Upper lobe of left lung (tissue), 6 donors: ENCODE results near the gene TCERG1L. TPM values are rescaled to one million over a fixed set of nuclear protein-coding genes. Genes with fewer than 3 reads are reported as not detected.
"Not testable (repeated sequence)": the region's sequence is repeated elsewhere in the genome, so short reads cannot be mapped to it uniquely, and the experiment has no call there.

Experiments used
- ATAC-seq, 2 donors: fragments of 200-7000 bp; cut with Tn5 transposase; one replicate each; pipeline ENCODE4 v1.9.1; 2022; ENCODE audit warnings: mild to moderate bottlenecking in 2 of 2, moderate library complexity in 2 of 2; ENCODE audit not compliant: low FRiP score in 2 of 2
- DNase-seq, 2 donors: peaks; one replicate each; pipeline ENCODE4 v3.0.0-alpha.2; 2019 to 2020
- H3K27ac ChIP-seq, 4 donors: fragments of 200-600 bp; sonication (generic); one replicate each; pipeline ENCODE4 v1.5.1; 2016 to 2019
- H3K27me3 ChIP-seq, 4 donors: fragments of 200-600 bp; sonication (generic); one replicate each; pipeline ENCODE4 v1.5.1; 2017 to 2019
- H3K36me3 ChIP-seq, 4 donors: fragments of 200-600 bp; sonication (generic); one replicate each; pipeline ENCODE4 v1.5.1; 2016 to 2019
- H3K4me1 ChIP-seq, 4 donors: fragments of 200-600 bp; sonication (generic); one replicate each; pipeline ENCODE4 v1.5.1; 2018 to 2019
- H3K4me3 ChIP-seq, 4 donors: fragments of 200-600 bp; sonication (generic); one replicate each; pipeline ENCODE4 v1.5.1; 2017 to 2019; ENCODE audit warnings: mild to moderate bottlenecking in 2 of 4, moderate library complexity in 1 of 4
- H3K9me3 ChIP-seq, 4 donors: fragments of 200-600 bp; sonication (generic); one replicate each; pipeline ENCODE4 v1.5.1; 2018 to 2019
- EP300 ChIP-seq, 4 donors: sonication (generic); formaldehyde crosslinking; IDR thresholded peaks; one replicate each; pipeline ENCODE4 v1.5.1; 2017; ENCODE audit warnings: antibody characterized with exemption in 4 of 4, control low read depth in 2 of 4
- POLR2A ChIP-seq, 4 donors: fragments of 450-650 bp; IDR thresholded peaks; one replicate each; pipeline ENCODE4 v1.5.1; 2016 to 2017; ENCODE audit warnings: antibody characterized with exemption in 4 of 4, mild to moderate bottlenecking in 2 of 4
- POLR2AphosphoS5 ChIP-seq, 2 donors: sonication (generic); formaldehyde crosslinking; IDR thresholded peaks; one replicate each; pipeline ENCODE4 v1.5.1; 2017; ENCODE audit warnings: antibody characterized with exemption in 2 of 2
- WGBS, 2 donors: methylation state at CpG; one replicate each; pipeline ENCODE4 v1.1.5; 2017 to 2018; 5-methylcytosine and 5-hydroxymethylcytosine counted together
- total RNA-seq, 6 donors: library from RNA; depleted of rRNA in 4 of 6; stranded (reverse); fragments of >200 nt in 4 of 6; gene quantifications; one replicate each; pipeline versions ENCODE4 v1.1.0 to v1.2.1, GENCODE V29; 2016 to 2021
- TF ChIP-seq, protein P1 (sequence below), 6 experiments: fragments of 450-650 bp in 4 of 6; fragments of 200-600 bp in 2 of 6; sonication (generic) in 2 of 6; IDR thresholded peaks; one replicate each; pipeline ENCODE4 v1.5.1; 2016 to 2019; ENCODE audit warnings: antibody characterized with exemption in 6 of 6
- donor health status: DM: no; HTN: no; CAD: no; lungs with moderate emphysema.
- donor health status: DM: no; HTN: yes; CAD: no; lungs with severe emphysema.

TCERG1L gene
- total RNA-seq, 6 donors from 2014 or later, result 0.10 TPM; not detected in 5

GRCh38 chr10:131237991-131238651, 73.4 kb downstream of the TCERG1L start:
- no peaks in the 10 kb centered on the region for H3K9me3 ChIP-seq
- DNase-seq (no peak), ATAC-seq (peak in 1 of 2 donors; percentile 4)
- H3K4me1 ChIP-seq, result no peaks in the 10 kb centered on the region
- no peak overlapping the region for H3K27ac ChIP-seq
- no peaks in the 10 kb centered on the region for H3K36me3 ChIP-seq
- TF ChIP-seq POLR2AphosphoS5 (IDR thresholded peaks at IDR 0.05) (no peak), EP300 (IDR thresholded peaks at IDR 0.05) (no peak), POLR2A (IDR thresholded peaks at IDR 0.05) (no peak)
- TF ChIP-seq, protein P1, sequence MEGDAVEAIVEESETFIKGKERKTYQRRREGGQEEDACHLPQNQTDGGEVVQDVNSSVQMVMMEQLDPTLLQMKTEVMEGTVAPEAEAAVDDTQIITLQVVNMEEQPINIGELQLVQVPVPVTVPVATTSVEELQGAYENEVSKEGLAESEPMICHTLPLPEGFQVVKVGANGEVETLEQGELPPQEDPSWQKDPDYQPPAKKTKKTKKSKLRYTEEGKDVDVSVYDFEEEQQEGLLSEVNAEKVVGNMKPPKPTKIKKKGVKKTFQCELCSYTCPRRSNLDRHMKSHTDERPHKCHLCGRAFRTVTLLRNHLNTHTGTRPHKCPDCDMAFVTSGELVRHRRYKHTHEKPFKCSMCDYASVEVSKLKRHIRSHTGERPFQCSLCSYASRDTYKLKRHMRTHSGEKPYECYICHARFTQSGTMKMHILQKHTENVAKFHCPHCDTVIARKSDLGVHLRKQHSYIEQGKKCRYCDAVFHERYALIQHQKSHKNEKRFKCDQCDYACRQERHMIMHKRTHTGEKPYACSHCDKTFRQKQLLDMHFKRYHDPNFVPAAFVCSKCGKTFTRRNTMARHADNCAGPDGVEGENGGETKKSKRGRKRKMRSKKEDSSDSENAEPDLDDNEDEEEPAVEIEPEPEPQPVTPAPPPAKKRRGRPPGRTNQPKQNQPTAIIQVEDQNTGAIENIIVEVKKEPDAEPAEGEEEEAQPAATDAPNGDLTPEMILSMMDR (IDR thresholded peaks at IDR 0.05), result no peak
- H3K27me3 ChIP-seq, result no peaks in the 10 kb centered on the region
- 82 to 84% methylated on average over 20 of the region's 20 CpGs for WGBS, 2 donors
- no peak overlapping the region for H3K4me3 ChIP-seq

DNA sequence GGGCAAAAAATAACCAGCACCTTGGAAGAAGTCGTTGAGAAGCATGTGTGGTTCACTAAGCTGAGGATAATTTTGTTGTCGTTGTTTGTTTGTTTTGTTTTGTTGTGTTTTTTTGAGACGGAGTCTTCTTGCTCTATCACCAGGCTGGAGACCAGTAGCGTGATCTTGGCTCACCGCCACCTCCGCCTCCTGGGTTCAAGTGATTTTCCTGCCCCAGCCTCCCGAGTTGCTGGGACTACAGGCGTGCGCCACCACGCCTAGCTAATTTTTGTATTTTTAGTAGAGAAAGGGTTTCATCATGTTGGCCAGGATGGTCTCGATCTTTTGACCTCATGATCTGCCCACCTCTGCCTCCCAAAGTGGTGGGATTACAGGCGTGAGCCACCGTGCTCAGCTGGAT, 76.9 kb downstream of the TCERG1L start:
- not testable (repeated sequence) for DNase-seq, H3K4me3 ChIP-seq, H3K27ac ChIP-seq, H3K36me3 ChIP-seq, H3K4me1 ChIP-seq, H3K9me3 ChIP-seq, ATAC-seq, H3K27me3 ChIP-seq
- 90 to 93% methylated on average over 13 of the region's 13 CpGs for WGBS, 2 donors

GRCh38 chr10:131233611-131234258, 77.8 kb downstream of the TCERG1L start:
- Histone ChIP-seq H3K4me1 (no peaks in the 10 kb centered on the region), H3K9me3 (no peaks in the 10 kb centered on the region), H3K27me3 (no peaks in the 10 kb centered on the region), H3K27ac (no peak overlapping the region), H3K4me3 (no peak overlapping the region), H3K36me3 (no peaks in the 10 kb centered on the region)
- DNase-seq, result no peak
- ATAC-seq, result no peak
- no peak for TF ChIP-seq POLR2AphosphoS5 (IDR thresholded peaks at IDR 0.05)
- no peak for TF ChIP-seq POLR2A (IDR thresholded peaks at IDR 0.05)
- no peak for TF ChIP-seq EP300 (IDR thresholded peaks at IDR 0.05)
- TF ChIP-seq, protein P1 (IDR thresholded peaks at IDR 0.05), result no peak
- 63 to 72% methylated on average over 7 of the region's 7 CpGs for WGBS, 2 donors

- WGBS, 2 donors, result 79 to 81% methylated on average over 10 to 15 of the region's 15 CpGs
- no peak for DNase-seq
Measured at GRCh38 chr10:131231965-131232541, 79.5 kb downstream of the TCERG1L start.

DNA sequence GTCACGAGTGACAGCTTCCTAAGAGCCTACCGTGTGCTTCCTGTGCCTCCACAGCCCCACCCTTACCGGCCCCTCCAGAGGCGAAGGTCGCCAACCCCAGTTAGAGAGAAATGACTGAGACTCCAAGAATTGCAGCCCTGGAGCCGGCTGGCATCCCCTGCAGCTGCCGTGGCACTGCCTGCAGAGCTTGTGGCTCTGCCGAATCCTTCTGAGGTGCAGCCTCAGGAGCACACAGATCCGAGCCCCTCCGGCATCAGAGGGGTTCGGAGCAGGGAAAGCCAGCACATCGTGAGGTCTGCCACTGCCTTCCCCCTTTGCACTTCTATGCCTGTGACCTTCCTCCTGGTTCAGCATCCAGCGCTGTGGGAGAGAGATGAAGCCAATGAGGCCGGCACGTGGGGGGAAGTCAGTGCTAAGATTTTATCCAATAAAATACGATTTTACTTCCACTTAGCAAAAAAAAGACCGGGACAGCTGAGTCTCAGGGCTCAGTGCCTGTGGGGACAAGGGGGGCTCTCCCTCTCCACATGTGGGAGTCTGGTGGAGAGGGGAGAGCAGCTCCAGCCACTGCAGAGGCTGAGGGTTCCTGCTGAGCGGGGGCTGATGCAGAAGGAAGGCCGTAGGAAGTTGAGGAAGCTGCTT, 80.1 kb downstream of the TCERG1L start:
- 50 to 67% methylated on average over 11 to 19 of the region's 19 CpGs for WGBS, 2 donors
- Histone ChIP-seq H3K27me3 (no peaks in the 10 kb centered on the region), H3K9me3 (no peaks in the 10 kb centered on the region), H3K27ac (no peak overlapping the region), H3K4me1 (no peaks in the 10 kb centered on the region), H3K36me3 (no peaks in the 10 kb centered on the region), H3K4me3 (no peak overlapping the region)
- no peak for ATAC-seq
- TF ChIP-seq POLR2A (IDR thresholded peaks at IDR 0.05) (no peak), POLR2AphosphoS5 (IDR thresholded peaks at IDR 0.05) (no peak), EP300 (IDR thresholded peaks at IDR 0.05) (no peak)
- TF ChIP-seq, protein P1 (IDR thresholded peaks at IDR 0.05), result no peak
- DNase-seq, result no peak

More at GRCh38 chr10:131231965-131232541, 79.5 kb downstream of the TCERG1L start:
- H3K27ac ChIP-seq, result no peak overlapping the region
- H3K27me3 ChIP-seq, result no peaks in the 10 kb centered on the region
- no peaks in the 10 kb centered on the region for H3K9me3 ChIP-seq
- no peaks in the 10 kb centered on the region for H3K4me1 ChIP-seq
- H3K36me3 ChIP-seq, result no peaks in the 10 kb centered on the region
- no peak for ATAC-seq
- TF ChIP-seq, protein P1 (IDR thresholded peaks at IDR 0.05), result no peak
- no peak overlapping the region for H3K4me3 ChIP-seq
